Adrenal gland (tissue), 5 donors: Measurements from ENCODE around the gene PARD6B.

Experiments
- POLR2A ChIP-seq, 2 donors: fragments of 450-650 bp; IDR thresholded peaks; one replicate each; pipeline ENCODE4 v1.6.1; 2017; ENCODE audit warnings: antibody characterized with exemption in 2 of 2, mild to moderate bottlenecking in 2 of 2, moderate library complexity in 1 of 2
- TF ChIP-seq, protein P1 (sequence below), 6 experiments: fragments of 450-650 bp in 4 of 6; fragments of 200-600 bp in 2 of 6; sonication (generic) in 1 of 6; IDR thresholded peaks; 1 replicate in 5 of 6; 2 replicates in 1 of 6; pipeline versions ENCODE4 v1.5.1 to v1.8.0; 2016 to 2021; ENCODE audit warnings: antibody characterized with exemption in 6 of 6, mild to moderate bottlenecking in 2 of 6, moderate library complexity in 1 of 6
- donor health status: DM: no; HTN: no; CAD: no.

DNA sequence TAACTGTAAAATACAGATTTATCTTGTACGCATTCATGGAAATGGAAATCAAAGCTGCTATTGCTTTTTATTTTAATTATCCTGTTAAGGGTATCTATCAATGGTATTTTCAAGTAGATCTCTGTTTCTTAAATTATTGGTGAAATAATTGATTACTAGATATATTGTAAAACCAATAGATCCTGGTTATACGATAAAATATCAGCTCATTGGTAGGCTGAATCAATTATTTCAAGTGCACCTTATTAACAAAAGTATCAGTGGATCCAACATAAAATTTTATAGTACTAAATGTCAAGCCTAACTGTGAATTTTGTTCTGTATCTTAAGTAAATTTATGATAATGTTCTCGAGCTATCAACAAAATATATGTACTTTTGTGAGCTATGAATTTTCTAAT, 21.8 kb downstream of the PARD6B start:
- TF ChIP-seq, protein P1, sequence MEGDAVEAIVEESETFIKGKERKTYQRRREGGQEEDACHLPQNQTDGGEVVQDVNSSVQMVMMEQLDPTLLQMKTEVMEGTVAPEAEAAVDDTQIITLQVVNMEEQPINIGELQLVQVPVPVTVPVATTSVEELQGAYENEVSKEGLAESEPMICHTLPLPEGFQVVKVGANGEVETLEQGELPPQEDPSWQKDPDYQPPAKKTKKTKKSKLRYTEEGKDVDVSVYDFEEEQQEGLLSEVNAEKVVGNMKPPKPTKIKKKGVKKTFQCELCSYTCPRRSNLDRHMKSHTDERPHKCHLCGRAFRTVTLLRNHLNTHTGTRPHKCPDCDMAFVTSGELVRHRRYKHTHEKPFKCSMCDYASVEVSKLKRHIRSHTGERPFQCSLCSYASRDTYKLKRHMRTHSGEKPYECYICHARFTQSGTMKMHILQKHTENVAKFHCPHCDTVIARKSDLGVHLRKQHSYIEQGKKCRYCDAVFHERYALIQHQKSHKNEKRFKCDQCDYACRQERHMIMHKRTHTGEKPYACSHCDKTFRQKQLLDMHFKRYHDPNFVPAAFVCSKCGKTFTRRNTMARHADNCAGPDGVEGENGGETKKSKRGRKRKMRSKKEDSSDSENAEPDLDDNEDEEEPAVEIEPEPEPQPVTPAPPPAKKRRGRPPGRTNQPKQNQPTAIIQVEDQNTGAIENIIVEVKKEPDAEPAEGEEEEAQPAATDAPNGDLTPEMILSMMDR (IDR thresholded peaks at IDR 0.05) = no peak
- no peak for TF ChIP-seq POLR2A (IDR thresholded peaks at IDR 0.05)
